Loucy (cell line): ENCODE data around the gene VPS37C.

Experiments
- H2AFZ ChIP-seq: fragments of 200-600 bp; sonication (generic); 2 replicates; pipeline ENCODE4 v1.6.0; 2016; ENCODE audit warnings: antibody characterized with exemption, mild to moderate bottlenecking, low read length, moderate library complexity
- H3F3A ChIP-seq: fragments of 200-600 bp; 2 replicates; pipeline ENCODE4 v1.6.0; 2016; ENCODE audit warnings: antibody characterized with exemption, low read depth, mild to moderate bottlenecking
- H3K27me3 ChIP-seq: fragments of 200-600 bp; sonication (generic); 2 replicates; pipeline ENCODE4 v1.6.1; 2014; ENCODE audit warnings: low read length, mild to moderate bottlenecking; ENCODE audit not compliant: insufficient read depth, poor library complexity, severe bottlenecking
- H3K36me3 ChIP-seq: fragments of 200-600 bp; sonication (generic); 2 replicates; pipeline ENCODE4 v1.6.1; 2016; ENCODE audit warnings: low read length; ENCODE audit not compliant: insufficient read depth
- H3K4me1 ChIP-seq: fragments of 200-600 bp; sonication (generic); 2 replicates; pipeline ENCODE4 v1.5.1; 2014; ENCODE audit warnings: low read length, mild to moderate bottlenecking; ENCODE audit not compliant: insufficient read depth, poor library complexity, severe bottlenecking
- H3K4me2 ChIP-seq: fragments of 200-600 bp; sonication (generic); 2 replicates; pipeline ENCODE4 v1.6.0; 2014; ENCODE audit warnings: antibody characterized with exemption, low read length, low read depth, mild to moderate bottlenecking; ENCODE audit not compliant: poor library complexity, severe bottlenecking
- H3K4me3 ChIP-seq: fragments of 200-600 bp; sonication (generic); 2 replicates; pipeline ENCODE4 v1.5.1; 2014; ENCODE audit warnings: low read length, mild to moderate bottlenecking, mixed read lengths; ENCODE audit not compliant: poor library complexity, severe bottlenecking
- H3K79me2 ChIP-seq: fragments of 200-600 bp; sonication (generic); 2 replicates; pipeline ENCODE4 v1.6.1; 2014; ENCODE audit warnings: low read length; ENCODE audit not compliant: insufficient read depth
- H3K9ac ChIP-seq: fragments of 200-600 bp; sonication (generic); 2 replicates; pipeline ENCODE4 v1.6.0; 2014; ENCODE audit warnings: mild to moderate bottlenecking, low read depth, low read length, moderate library complexity; ENCODE audit not compliant: poor library complexity, severe bottlenecking
- H3K9me2 ChIP-seq: fragments of 200-600 bp; sonication (generic); replicated peaks from 2 replicates; pipeline ENCODE4 v1.6.1; 2016; ENCODE audit warnings: low read depth, low read length, mixed read lengths
- H3K9me3 ChIP-seq: fragments of 200-600 bp; sonication (generic); 2 replicates; pipeline ENCODE4 v1.6.1; 2014; ENCODE audit warnings: mild to moderate bottlenecking, antibody characterized with exemption, low read length, low read depth; ENCODE audit not compliant: insufficient read depth
- H4K20me1 ChIP-seq: fragments of 200-600 bp; sonication (generic); 2 replicates; pipeline ENCODE4 v1.6.0; 2014; ENCODE audit warnings: antibody characterized with exemption, low read length, mild to moderate bottlenecking; ENCODE audit not compliant: insufficient read depth, poor library complexity, severe bottlenecking
- CTCF ChIP-seq: fragments of 200-600 bp; sonication (generic); conservative IDR thresholded peaks from 2 replicates; pipeline ENCODE4 v1.5.1; 2014; ENCODE audit warnings: mild to moderate bottlenecking, antibody characterized with exemption, low read length
- EZH2phosphoT487 ChIP-seq: fragments of 200-600 bp; IDR thresholded peaks from 2 replicates; pipeline ENCODE4 v1.6.1; 2018; ENCODE audit warnings: antibody characterized with exemption, mild to moderate bottlenecking, moderate library complexity, borderline replicate concordance

VPS37C gene

DNA sequence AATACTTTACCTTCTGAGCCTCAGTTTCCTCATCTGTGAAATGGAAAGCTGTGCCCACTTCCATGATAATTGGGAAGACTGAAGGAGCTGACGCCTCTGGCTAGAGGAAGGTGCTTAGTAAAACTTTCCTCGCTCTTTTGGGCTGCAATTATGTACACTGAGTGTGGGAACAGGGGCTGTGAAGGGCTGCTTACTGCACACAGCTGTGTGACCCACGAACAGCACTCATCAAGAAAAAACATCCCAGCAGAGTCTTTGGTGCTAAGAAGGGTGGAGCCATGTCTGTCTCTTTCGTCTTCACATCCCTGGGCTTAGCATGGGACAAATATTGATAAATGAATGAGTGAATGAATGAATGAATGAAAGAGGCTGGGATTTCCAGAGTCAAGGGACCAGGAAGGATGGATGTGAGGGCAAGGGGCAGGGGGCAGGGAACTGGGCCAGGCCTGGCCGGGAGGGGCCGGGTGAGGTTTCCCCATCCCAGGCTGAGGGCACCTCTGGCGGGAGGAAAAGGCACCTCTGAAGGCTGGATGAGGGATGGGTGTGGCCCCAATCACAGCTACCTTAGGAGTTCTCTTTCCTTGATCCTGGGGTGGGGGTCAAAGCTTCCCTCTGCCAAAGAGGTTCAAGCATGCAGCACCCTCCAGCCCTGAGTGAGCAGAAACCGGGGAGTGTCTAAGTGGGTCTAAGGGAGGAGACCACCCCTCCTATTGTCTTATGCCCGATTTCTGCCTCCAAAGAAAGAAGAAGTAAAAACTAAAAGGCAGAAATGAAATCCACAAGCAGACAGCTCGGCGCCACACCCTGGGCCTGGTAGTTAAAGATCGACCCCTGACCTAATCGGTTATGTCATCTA lies 68.1 kb downstream of the VPS37C start:
- Histone ChIP-seq H2AFZ (no peak overlapping the region), H3K27me3 (no peaks in the 10 kb centered on the region), H3K79me2 (no peaks in the 10 kb centered on the region), H3K4me1 (no peaks in the 10 kb centered on the region), H3F3A (no peaks in the 10 kb centered on the region), H4K20me1 (no peaks in the 10 kb centered on the region), H3K9ac (no peak overlapping the region), H3K4me2 (no peak overlapping the region), H3K36me3 (no peaks in the 10 kb centered on the region), H3K9me3 (no peaks in the 10 kb centered on the region), H3K9me2 (no peaks in the 10 kb centered on the region), H3K4me3 (no peak overlapping the region)
- TF ChIP-seq EZH2phosphoT487 (no peak), CTCF (no peak)

DNA sequence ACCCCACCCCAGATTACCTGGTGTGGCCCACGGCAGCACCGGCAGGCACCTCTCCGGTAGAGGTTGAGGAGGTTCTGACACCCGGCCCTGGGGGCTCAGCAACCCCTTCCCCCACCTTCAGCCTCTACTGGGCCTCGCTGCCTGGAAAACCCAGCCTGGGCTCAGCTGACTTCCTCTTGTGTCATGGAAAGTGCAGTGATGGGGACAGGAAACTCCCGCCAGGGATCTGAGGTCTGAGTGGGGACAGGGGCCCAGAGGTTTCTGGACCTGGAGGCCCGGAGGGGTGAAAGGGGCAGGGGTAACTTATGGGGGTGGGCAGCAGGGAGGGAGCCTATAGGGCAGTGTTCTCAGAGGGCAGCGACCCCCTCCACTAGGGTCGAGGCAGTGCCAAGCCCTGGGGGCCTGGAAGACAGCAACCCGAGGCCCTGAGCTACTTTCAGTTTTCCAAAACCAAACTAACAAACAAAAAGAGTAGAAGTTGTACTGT lies 68.9 kb downstream of the VPS37C start:
- Histone ChIP-seq H3K27me3 (no peaks in the 10 kb centered on the region), H3K79me2 (no peaks in the 10 kb centered on the region), H3K9me3 (no peaks in the 10 kb centered on the region), H3K9me2 (no peaks in the 10 kb centered on the region), H3K4me3 (no peak overlapping the region), H4K20me1 (no peaks in the 10 kb centered on the region), H3K36me3 (no peaks in the 10 kb centered on the region), H3K4me1 (no peaks in the 10 kb centered on the region), H3K4me2 (no peak overlapping the region), H2AFZ (no peak overlapping the region), H3K9ac (no peak overlapping the region), H3F3A (no peaks in the 10 kb centered on the region)
- TF ChIP-seq EZH2phosphoT487 (no peak), CTCF (no peak)

- Histone ChIP-seq H3K4me2 (no peak overlapping the region), H3K4me1 (no peaks in the 10 kb centered on the region), H3K9me2 (no peaks in the 10 kb centered on the region), H3K9ac (no peak overlapping the region), H3K27me3 (no peaks in the 10 kb centered on the region), H3K9me3 (no peaks in the 10 kb centered on the region), H4K20me1 (no peaks in the 10 kb centered on the region), H3K4me3 (no peak overlapping the region), H2AFZ (no peak overlapping the region), H3K79me2 (no peaks in the 10 kb centered on the region), H3F3A (no peaks in the 10 kb centered on the region), H3K36me3 (no peaks in the 10 kb centered on the region)
- TF ChIP-seq EZH2phosphoT487 (no peak), CTCF (no peak)
Measured at GRCh38 chr11:61091373-61092279, 69.6 kb downstream of the VPS37C start.
